ENCODE data around the gene TOMM7.
"Not testable (repeated sequence)": the region's sequence is repeated elsewhere in the genome, so short reads cannot be mapped to it uniquely, and the experiment has no call there.

The TOMM7 gene

GRCh38 chr7:22853138-22853537 lies 30.5 kb upstream of the TOMM7 start:
- no peak for DNase-seq

GRCh38 chr7:22851145-22851544 lies 28.5 kb upstream of the TOMM7 start:
- no peak for DNase-seq

GRCh38 chr7:22850394-22850793 lies 27.7 kb upstream of the TOMM7 start:
- DNase-seq, result not testable (repeated sequence)

GRCh38 chr7:22849662-22850061 lies 27.0 kb upstream of the TOMM7 start:
- no peak for DNase-seq

- no peak for DNase-seq
These were observed 26.5 kb upstream of the TOMM7 start for GRCh38 chr7:22849172-22849571.

- no peak for DNase-seq
These were observed 24.3 kb upstream of the TOMM7 start for GRCh38 chr7:22846961-22847360.

GRCh38 chr7:22845221-22845834 lies 22.7 kb upstream of the TOMM7 start:
- DNase-seq, result no peak

GRCh38 chr7:22843681-22844309 lies 21.1 kb upstream of the TOMM7 start:
- no peak for DNase-seq

- DNase-seq, result no peak
These were observed 20.3 kb upstream of the TOMM7 start for GRCh38 chr7:22842973-22843372.

- DNase-seq, result no peak
These were observed 19.8 kb upstream of the TOMM7 start for GRCh38 chr7:22842383-22842941.

GRCh38 chr7:22841954-22842353 lies 19.3 kb upstream of the TOMM7 start:
- DNase-seq, result no peak

GRCh38 chr7:22837308-22837707 lies 14.7 kb upstream of the TOMM7 start:
- DNase-seq, result no peak

GRCh38 chr7:22836506-22836905 lies 13.9 kb upstream of the TOMM7 start:
- not testable (repeated sequence) for DNase-seq

- no peak for DNase-seq
These were observed 11.3 kb upstream of the TOMM7 start for GRCh38 chr7:22833957-22834356.

GRCh38 chr7:22833113-22833855 lies 10.6 kb upstream of the TOMM7 start:
- DNase-seq, result no peak

- no peak for DNase-seq
These were observed 9.8 kb upstream of the TOMM7 start for GRCh38 chr7:22832401-22832800.

- DNase-seq, result no peak
These were observed 9.1 kb upstream of the TOMM7 start for GRCh38 chr7:22831602-22832305.

- no peak for DNase-seq
These were observed 4.9 kb upstream of the TOMM7 start for GRCh38 chr7:22827563-22827962.

- no peak for DNase-seq
These were observed 3.9 kb upstream of the TOMM7 start for GRCh38 chr7:22826593-22826992.

- DNase-seq, result no peak
These were observed 2.1 kb upstream of the TOMM7 start for GRCh38 chr7:22824760-22825159.

- DNase-seq, result no peak
These were observed 471 bp upstream of the TOMM7 start for GRCh38 chr7:22823142-22823497.

- DNase-seq, result no peak
These were observed 755 bp downstream of the TOMM7 start for GRCh38 chr7:22821702-22822485.

GRCh38 chr7:22819476-22819875 lies 3.2 kb downstream of the TOMM7 start:
- no peak for DNase-seq
